Measurements from ENCODE around the gene SLC66A2.

SLC66A2 gene

DNA sequence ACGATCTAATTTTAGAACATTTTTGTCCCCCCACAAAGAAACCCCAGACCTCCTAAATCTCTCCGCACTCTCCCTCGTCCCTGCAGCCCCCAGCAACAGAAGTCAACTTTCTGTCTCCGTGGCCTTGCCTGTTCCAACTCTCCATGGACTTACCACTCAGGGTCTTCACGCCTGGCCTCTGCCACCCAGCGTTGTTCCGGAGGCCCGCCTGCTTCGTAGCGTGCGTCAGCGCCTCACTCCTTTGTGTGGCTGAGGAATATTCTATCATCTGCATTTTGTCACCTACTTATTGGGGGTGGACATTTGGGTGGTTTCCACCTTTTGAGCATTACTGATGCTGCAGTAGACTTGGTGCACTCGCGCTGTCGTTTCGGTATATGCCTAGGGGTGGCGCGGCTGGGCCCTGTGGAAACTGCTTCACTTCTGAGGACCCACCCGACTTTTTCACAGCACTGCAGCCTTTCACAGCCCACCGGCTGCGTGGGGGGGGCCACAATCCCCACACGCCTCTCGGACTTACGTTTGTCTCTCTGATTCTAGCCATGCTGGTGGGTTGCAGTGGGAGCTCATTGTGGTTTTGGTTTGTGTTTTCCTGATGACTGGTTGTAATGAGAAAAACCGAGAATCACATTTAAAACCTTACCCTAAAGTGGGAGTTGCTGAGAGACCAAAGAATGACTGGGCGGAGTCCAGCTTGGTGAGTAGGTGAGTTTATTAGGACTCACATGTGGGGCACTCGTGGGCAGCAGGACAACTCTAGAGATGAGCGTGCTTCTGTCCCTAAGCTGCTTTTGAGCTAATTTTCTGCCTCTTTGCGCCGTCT lies 11.6 kb upstream of the SLC66A2 start:
- TF ChIP-seq GATA2 (IDR thresholded peaks at IDR 0.05; ENCODE audit: low read depth, low read length) (no peak), GATA3 (IDR thresholded peaks at IDR 0.05; ENCODE audit: low read depth, low read length) (no peak)

DNA sequence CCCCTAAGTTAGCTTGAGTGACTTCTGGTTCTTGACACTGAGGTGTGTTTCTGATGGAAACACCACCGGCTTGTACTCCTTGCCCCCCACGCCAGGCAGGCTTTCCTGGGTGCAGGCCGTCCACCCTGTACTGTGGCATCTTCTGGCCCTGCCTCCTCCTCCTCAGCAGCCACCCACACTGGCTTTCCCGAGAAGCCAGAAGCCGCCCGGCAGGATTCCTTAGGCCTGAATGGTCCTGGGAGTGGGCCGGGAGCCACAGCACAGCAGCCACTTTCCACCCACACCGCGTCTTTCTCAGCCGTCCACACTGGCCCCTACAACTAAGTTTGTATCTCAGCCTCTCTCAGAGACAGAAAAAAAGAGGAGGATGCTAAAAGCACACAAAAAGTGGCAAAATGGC lies 10.9 kb upstream of the SLC66A2 start:
- no peak for TF ChIP-seq GATA2 (IDR thresholded peaks at IDR 0.05; ENCODE audit: low read depth, low read length)

DNA sequence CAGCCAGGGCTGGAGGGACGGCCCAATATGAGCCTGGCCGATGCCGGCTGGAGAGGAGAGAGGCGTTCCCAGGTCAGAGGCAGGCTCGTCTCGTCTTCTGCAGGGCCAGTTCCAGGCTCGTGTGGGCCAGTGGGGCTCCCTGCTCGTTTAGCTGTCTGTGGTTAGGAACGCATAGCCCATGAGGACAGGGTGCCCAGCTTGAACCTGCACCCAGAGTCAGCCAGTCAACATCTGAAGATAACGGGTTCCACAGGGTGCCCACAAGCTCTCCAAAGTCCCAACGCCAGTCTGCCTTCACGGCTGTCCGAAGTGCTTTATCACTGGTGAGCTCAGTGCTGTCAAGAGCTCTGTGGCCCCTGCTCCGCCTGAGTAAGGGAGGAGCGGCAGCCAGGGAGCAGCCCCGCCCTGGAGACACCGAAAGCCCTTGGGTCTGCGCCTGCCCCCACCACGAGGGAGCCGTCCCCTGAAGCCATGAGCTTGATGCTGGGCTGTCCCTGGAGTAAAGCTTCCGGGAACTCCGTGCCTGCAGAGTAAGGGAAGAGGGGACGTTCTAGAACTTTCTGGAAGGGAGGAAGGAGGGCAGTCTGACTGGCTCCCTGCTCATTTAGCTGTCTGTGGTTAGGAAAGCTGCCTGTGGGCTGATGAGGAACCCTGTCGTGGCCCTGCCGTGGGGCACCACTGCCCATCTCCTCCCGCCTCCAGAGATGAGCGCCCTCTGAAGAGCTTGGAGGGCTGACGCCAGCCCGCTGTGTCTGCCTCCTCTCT lies 10.3 kb upstream of the SLC66A2 start:
- no peak for TF ChIP-seq GATA3 (IDR thresholded peaks at IDR 0.05; ENCODE audit: low read depth, low read length)
- TF ChIP-seq GATA2 (IDR thresholded peaks at IDR 0.05; ENCODE audit: low read depth, low read length): no peak

DNA sequence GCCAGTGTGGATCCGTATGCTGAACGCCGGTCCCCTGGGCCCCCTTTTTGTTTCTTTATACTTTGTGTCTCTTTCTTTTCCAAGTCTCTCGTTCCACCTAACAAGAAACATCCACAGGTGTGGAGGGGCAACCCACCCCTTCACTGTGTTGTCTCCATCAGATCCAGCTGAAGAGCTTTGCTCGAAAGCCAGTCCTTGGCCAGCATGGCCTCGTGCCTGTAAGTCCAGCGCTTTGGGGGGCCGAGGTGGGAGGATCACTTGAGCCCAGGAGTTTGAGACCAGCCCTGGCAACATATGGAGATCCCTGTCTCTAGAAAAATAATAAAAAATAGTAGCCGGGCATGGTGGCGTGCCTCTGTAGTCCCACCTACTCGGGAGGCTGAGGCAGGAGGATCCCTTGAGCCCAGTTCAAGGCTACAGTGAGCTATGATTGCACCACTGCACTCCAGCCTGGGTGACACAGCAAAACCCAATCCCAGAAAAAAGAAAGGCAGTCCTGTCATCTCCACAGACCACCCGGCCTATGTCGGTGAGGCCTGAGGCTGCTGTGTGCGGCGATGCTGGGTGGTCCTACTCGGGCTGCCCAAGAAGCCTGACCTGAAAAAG lies 9.6 kb upstream of the SLC66A2 start:
- TF ChIP-seq GATA2 (IDR thresholded peaks at IDR 0.05; ENCODE audit: low read depth, low read length) (no peak), GATA3 (IDR thresholded peaks at IDR 0.05; ENCODE audit: low read depth, low read length) (no peak)

DNA sequence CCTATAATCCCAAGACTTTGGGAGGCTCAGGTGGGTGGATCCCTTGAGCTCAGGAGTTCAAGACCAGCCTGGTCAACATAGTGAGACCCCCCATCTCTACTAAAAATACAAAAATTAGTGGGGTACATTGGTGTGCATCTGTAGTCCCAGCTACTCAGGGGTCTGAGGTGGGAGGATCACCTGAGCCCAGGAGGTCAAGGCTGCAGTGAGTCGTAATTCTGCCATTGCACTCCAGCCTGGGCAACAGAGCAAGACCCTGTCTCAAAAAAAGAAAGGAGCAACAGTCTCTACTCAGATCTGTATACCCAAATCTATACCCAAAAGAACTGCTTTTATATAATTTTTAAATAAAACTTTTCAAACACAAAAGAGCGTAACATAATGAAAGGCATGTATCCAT lies 7.5 kb upstream of the SLC66A2 start:
- no peak for TF ChIP-seq GATA3 (IDR thresholded peaks at IDR 0.05; ENCODE audit: low read depth, low read length)
- no peak for TF ChIP-seq GATA2 (IDR thresholded peaks at IDR 0.05; ENCODE audit: low read depth, low read length)

DNA sequence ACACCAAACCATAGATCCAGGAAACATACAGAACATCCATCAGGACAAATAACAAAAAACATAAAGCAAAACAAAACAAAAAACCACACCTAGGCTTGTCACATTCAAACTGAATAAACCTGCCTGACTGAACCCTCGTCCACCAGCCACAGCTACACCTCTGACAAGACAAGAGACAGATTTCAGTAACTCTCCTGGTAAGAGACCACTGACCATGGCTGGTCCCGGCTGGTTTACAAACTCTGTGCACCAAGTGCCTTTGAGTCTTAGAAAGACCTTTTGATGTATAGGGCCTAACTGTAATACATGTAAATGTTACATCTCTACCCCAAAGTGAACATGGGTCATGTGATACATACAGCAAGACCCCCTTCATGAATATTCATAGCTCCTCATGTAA lies 4.8 kb upstream of the SLC66A2 start:
- TF ChIP-seq GATA2 (IDR thresholded peaks at IDR 0.05; ENCODE audit: low read depth, low read length): no peak
- TF ChIP-seq GATA3 (IDR thresholded peaks at IDR 0.05; ENCODE audit: low read depth, low read length): no peak

DNA sequence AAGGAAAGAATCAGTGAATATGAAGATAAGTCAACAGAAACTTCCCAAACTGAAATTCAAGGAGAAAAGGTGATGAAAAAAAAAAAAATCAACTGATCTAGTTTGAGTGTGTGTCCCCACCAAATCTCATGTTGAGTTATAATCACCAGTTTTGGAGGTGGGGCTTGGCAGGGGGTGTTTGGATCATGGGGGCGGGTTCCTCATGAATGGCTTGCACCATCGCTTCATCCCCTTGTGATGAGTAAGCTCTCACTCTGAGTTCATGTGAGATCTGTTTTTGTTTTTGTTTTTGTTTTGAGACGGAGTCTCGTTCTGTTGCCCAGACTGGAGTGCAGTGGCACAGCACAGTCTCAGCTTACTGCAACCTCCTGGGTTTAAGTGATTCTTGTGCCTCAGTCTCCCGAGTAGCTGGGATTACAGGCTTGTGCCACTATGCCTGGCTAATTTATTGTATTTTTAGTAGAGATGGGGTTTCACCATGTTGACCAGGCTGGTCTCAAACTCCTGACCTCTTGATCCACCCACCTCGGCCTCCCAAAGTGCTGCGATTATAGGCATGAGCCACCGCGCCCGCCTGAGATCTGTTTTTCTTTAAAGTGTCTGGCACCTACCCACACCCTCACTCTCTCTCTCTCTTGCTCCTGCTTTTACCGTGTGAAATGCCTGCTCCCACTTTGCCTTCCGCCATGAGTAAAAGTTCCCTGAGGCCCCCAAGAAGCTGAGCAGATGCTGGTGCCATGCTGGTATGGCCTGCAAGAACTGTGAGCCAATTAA lies 4.0 kb upstream of the SLC66A2 start:
- TF ChIP-seq GATA3 (IDR thresholded peaks at IDR 0.05; ENCODE audit: low read depth, low read length): no peak
- no peak for TF ChIP-seq GATA2 (IDR thresholded peaks at IDR 0.05; ENCODE audit: low read depth, low read length)

DNA sequence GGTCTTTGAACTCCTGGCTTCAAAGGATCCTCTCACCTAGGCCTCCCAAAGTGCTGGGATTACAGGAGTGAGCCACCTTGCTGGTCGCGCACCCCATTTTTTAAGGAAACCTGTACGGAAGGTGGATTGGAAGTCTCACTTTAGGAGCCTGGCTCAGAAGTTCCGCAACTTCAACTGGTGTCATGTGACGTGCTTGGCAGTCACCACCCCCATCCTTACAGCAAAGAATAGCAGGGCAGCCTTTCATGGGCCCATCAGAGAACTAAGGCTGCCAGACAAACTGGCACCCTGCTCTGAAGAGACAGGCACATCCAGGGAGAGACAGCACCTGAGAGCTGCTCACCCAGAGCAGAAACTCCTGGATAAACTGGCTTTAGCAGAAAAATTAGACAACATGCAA lies 3.3 kb upstream of the SLC66A2 start:
- no peak for TF ChIP-seq GATA3 (IDR thresholded peaks at IDR 0.05; ENCODE audit: low read depth, low read length)
- TF ChIP-seq GATA2 (IDR thresholded peaks at IDR 0.05; ENCODE audit: low read depth, low read length): no peak

DNA sequence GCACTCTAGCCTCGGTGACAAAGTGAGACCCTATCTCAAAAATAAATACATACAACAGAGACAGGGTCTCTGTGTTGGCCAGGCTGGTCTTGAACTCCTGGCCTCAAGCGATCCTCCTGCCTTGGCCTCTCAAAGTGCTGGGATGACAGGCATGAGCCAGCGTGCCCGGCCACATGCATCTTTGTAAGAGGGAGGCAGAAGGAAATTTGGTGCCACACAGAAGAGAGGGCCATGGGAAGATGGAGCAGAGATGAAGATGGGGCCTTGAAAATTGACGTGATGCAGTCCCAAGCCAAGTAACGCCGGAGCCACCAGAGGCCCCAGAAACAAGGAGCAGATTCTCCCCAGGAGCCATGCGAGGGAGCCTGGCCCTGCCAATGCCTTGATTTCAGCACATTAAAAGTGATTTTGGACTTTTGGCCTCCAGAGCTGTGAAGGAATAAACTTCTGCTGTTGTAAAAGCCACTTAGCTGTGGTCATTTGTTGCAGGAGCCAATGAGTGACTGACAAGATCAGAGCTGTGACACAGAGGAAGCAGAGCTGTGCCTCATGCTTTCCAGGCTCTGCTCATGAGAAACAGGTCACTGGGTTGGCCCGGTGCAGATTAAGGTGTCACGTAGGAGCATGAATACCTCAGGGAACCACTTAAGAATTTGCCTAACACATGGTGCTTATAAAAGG lies 2.7 kb upstream of the SLC66A2 start:
- no peak for TF ChIP-seq GATA3 (IDR thresholded peaks at IDR 0.05; ENCODE audit: low read depth, low read length)
- TF ChIP-seq GATA2 (IDR thresholded peaks at IDR 0.05; ENCODE audit: low read depth, low read length): no peak

DNA sequence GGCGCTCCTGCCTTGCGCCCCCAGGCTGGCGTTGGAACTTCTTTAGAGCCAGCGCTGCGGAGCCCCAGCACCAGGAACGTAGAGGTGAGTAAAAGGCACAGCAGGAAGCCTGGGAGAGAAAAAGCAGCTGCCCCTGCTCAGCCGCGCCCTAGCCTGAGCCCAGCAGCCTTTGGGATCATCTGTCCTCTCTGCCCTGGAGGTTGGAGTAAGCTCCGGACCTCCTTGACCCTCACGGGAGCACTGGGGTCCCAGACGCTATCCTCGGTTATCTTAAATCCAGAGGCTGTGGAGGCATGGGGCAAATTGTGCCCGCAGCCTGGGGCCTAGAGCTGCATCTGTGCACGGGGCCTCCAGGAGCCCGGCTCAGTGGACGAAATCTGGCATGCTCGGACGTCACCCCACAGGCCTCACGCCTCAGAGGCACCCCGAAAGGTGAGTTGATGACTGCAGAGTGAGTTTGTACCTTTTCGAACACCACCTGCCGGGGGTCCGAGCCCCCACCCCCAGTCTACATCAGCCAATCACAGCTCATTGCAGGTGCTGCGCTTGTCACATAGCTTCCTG lies 1.6 kb upstream of the SLC66A2 start:
- TF ChIP-seq GATA2 (IDR thresholded peaks at IDR 0.05; ENCODE audit: low read depth, low read length): no peak
- no peak for TF ChIP-seq GATA3 (IDR thresholded peaks at IDR 0.05; ENCODE audit: low read depth, low read length)

DNA sequence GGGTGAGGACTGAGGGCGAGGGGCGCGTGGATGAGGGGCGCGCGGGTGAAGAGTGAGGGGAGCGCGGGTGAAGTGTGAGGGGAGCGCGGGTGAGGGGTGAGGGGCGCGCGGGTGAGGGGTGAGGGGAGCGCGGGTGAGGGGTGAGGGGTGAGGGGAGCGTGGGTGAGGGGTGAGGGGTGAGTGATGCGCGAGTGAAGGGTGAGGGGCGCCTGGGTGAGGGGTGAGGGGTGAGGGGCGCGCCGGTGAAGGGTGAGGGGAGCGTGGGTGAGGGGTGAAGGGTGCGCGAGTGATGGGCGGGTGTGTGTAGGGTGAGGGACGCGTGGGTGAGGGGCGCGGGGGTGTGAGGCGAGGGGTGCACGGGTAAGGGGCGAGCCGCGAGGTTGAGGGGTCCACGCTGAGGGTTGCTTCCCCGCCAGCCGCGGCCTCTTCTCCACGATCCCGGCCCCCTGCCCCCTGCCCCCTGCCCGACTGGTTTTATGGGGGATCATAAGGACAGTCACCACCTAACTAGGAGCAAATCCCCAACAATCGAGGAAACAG lies 1.1 kb upstream of the SLC66A2 start:
- TF ChIP-seq GATA2 (IDR thresholded peaks at IDR 0.05; ENCODE audit: low read depth, low read length) (no peak), GATA3 (IDR thresholded peaks at IDR 0.05; ENCODE audit: low read depth, low read length) (no peak)

DNA sequence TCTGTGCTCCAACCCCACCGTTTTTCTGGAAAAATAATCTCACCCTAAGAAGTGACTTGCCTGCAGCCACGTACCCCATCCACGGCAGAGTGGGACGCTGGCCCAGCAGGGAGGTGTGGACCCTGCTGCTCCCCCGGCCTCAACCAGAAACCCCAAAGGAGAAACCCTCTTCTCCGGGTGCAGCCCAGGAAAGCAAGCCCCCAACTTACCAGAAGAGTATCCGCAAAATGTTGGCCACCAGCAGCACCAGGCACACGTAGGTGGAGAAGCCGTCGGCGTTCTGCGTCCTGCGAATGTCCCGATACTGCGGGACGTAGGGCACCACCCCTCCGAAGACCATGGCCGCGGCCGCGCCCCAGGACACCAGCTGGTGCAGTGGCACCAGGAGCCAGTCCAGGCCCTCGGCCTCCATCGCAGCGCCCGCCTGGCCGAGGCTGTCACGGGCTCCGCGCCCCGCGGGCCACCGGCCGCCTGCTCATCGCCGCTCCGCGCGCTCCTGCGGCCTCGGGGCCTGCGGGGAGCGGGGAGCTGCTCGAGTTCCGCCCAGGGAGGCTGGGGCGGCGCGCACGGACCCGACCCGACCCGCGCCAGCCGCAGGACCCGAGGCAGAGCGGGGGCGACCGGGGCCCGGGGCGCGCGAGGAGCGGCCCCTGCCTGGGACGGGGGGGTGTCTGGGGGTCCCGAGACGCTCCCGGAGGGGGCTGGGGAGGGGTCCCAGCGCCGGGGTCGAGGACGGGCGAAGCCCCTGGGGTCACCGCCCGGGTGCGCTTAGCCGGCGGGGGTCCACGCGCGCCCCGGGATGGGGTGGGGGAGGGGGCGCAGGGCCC lies 725 bp downstream of the SLC66A2 start:
- no peak for TF ChIP-seq GATA2 (IDR thresholded peaks at IDR 0.05; ENCODE audit: low read depth, low read length)
- TF ChIP-seq GATA3 (IDR thresholded peaks at IDR 0.05; ENCODE audit: low read depth, low read length): no peak
